Cardiac muscle cell (in vitro differentiated cells and primary cell): ENCODE data around the gene MYLK3. TPM values are rescaled to one million over a fixed set of nuclear protein-coding genes. Genes with fewer than 3 reads are reported as not detected.

Experiments
- DNase-seq, 2 donors: peaks; one replicate each; pipeline versions ENCODE4 v3.0.0 to v3.0.0-alpha.2; 2010 to 2017; ENCODE audit warnings: low read depth in 1 of 2, low spot score in 1 of 2
- H3K27ac ChIP-seq: fragments of 200-600 bp; sonication (generic); 2 replicates; pipeline ENCODE4 v1.5.1; 2016
- H3K27me3 ChIP-seq: fragments of 200-600 bp; sonication (generic); 2 replicates; pipeline ENCODE4 v1.6.0; 2016; ENCODE audit warnings: control low read depth
- H3K36me3 ChIP-seq: fragments of 200-600 bp; sonication (generic); 2 replicates; pipeline ENCODE4 v1.5.1; 2016; ENCODE audit warnings: control low read depth
- H3K4me1 ChIP-seq: fragments of 200-600 bp; sonication (generic); 2 replicates; pipeline ENCODE4 v1.8.1; 2017; ENCODE audit warnings: low read depth, mild to moderate bottlenecking, mixed run types
- H3K4me3 ChIP-seq: fragments of 200-600 bp; sonication (generic); 2 replicates; pipeline ENCODE4 v1.5.1; 2016; ENCODE audit warnings: mild to moderate bottlenecking
- H3K9me3 ChIP-seq: fragments of 200-600 bp; sonication (generic); 2 replicates; pipeline ENCODE4 v1.5.1; 2017; ENCODE audit warnings: low read depth, mild to moderate bottlenecking, control low read depth
- CTCF ChIP-seq: IDR thresholded peaks from 2 replicates; pipeline ENCODE4 v1.5.1; 2012; ENCODE audit warnings: low read depth, mild to moderate bottlenecking, low read length
- polyA plus RNA-seq: library from polyadenylated mRNA; unstranded; fragments of >200 nt; fragmentation: Nextera tagmentation; extraction: Ambion mirVana; gene quantifications from 2 replicates; pipeline ENCODE4 v1.2.1, GENCODE V29; 2016
- total RNA-seq: library from RNA; depleted of rRNA; stranded (reverse); fragments of >200 nt; gene quantifications from 2 replicates; pipeline ENCODE4 v1.2.3, GENCODE V29; 2016

The MYLK3 gene
- total and polyA plus RNA-seq, 2 experiments from 2014 or later = 57.8 to 203 TPM

GRCh38 chr16:46673320-46674013 lies 74.7 kb downstream of the MYLK3 start:
- DNase-seq = peak; percentile 77 to 83
- Histone ChIP-seq H3K27me3 (no peaks in the 10 kb centered on the region), H3K4me1 (no peaks in the 10 kb centered on the region), H3K36me3 (peaks cover 72% of the 10 kb centered on the region), H3K9me3 (no peaks in the 10 kb centered on the region), H3K4me3 (no peak overlapping the region), H3K27ac (peak overlapping the region; percentile 67)
- TF ChIP-seq CTCF = peak; percentile 98

- H3K36me3 ChIP-seq = peaks cover 48% of the 10 kb centered on the region
- no peak for DNase-seq
- H3K9me3 ChIP-seq = no peaks in the 10 kb centered on the region
- no peaks in the 10 kb centered on the region for H3K4me1 ChIP-seq
- TF ChIP-seq CTCF = no peak
- no peak overlapping the region for H3K4me3 ChIP-seq
- no peaks in the 10 kb centered on the region for H3K27me3 ChIP-seq
- peak overlapping the region; percentile 3 for H3K27ac ChIP-seq
Observed at GRCh38 chr16:46662123-46662522, 86.0 kb downstream of the MYLK3 start.

GRCh38 chr16:46658925-46659324 lies 89.2 kb downstream of the MYLK3 start:
- H3K27ac ChIP-seq = no peak overlapping the region
- peaks cover 39% of the 10 kb centered on the region for H3K36me3 ChIP-seq
- no peak overlapping the region for H3K4me3 ChIP-seq
- DNase-seq = peak in 1 of 2 donors; percentile 10
- no peaks in the 10 kb centered on the region for H3K9me3 ChIP-seq
- H3K27me3 ChIP-seq = no peaks in the 10 kb centered on the region
- TF ChIP-seq CTCF = no peak
- no peaks in the 10 kb centered on the region for H3K4me1 ChIP-seq

Other genes starting within 250 kb of the MYLK3 start
- 1.8 and 4.4 TPM in 2 replicates for gene SHCBP1, start 127.0 kb downstream of the MYLK3 start, total RNA-seq
- gene SHCBP1, start 127.0 kb downstream of the MYLK3 start, polyA plus RNA-seq = 4.7 and 10.5 TPM in 2 replicates
- gene VPS35, start 59.2 kb downstream of the MYLK3 start, total RNA-seq = 58.9 and 63.2 TPM in 2 replicates
- 111 and 146 TPM in 2 replicates for gene VPS35, start 59.2 kb downstream of the MYLK3 start, polyA plus RNA-seq
- gene ORC6, start 58.7 kb downstream of the MYLK3 start, total RNA-seq = 19.1 and 32.6 TPM in 2 replicates
- 35.5 and 59.3 TPM in 2 replicates for gene ORC6, start 58.7 kb downstream of the MYLK3 start, polyA plus RNA-seq
- gene C16orf87, start 82.8 kb upstream of the MYLK3 start, total RNA-seq = 26.0 and 41.0 TPM in 2 replicates
- 45.1 and 66.6 TPM in 2 replicates for gene C16orf87, start 82.8 kb upstream of the MYLK3 start, polyA plus RNA-seq
- gene GPT2, start 136.0 kb upstream of the MYLK3 start, total RNA-seq = 34.4 and 36.6 TPM in 2 replicates
- gene GPT2, start 136.0 kb upstream of the MYLK3 start, polyA plus RNA-seq = 28.4 and 35.4 TPM in 2 replicates
- 56.7 and 66.4 TPM in 2 replicates for gene DNAJA2, start 225.3 kb upstream of the MYLK3 start, total RNA-seq
- gene DNAJA2, start 225.3 kb upstream of the MYLK3 start, polyA plus RNA-seq = 72.5 and 94.0 TPM in 2 replicates